ENCODE data around the gene NUP50.

DNA sequence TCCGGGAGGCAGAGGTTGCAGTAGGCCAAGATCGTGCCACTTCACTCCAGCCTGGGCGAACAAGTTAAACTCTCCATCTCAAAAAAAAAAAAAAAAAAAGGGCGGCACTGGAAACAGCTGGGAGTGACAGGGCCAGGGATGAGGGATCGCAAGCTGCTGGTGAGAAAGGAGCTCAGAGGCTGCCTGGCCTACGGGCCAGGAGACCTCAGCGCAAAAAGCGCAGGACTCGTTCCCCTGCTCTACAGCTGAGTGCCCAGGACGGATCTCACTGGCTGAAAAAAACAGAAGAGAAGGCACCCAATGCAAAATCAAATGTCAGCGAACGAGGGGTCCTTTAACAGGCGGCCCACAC lies 650 bp upstream of the NUP50 start:
- no peak for TF ChIP-seq POLR2AphosphoS5 (IDR thresholded peaks at IDR 0.05; ENCODE audit: low read depth, low read length)
- no peak for TF ChIP-seq TAF1 (IDR thresholded peaks at IDR 0.05; ENCODE audit: borderline replicate concordance, insufficient read depth, low read length)
- no peak for TF ChIP-seq SIN3A (IDR thresholded peaks at IDR 0.05; ENCODE audit: borderline replicate concordance, insufficient read depth, low read length)
- TF ChIP-seq, protein P1, sequence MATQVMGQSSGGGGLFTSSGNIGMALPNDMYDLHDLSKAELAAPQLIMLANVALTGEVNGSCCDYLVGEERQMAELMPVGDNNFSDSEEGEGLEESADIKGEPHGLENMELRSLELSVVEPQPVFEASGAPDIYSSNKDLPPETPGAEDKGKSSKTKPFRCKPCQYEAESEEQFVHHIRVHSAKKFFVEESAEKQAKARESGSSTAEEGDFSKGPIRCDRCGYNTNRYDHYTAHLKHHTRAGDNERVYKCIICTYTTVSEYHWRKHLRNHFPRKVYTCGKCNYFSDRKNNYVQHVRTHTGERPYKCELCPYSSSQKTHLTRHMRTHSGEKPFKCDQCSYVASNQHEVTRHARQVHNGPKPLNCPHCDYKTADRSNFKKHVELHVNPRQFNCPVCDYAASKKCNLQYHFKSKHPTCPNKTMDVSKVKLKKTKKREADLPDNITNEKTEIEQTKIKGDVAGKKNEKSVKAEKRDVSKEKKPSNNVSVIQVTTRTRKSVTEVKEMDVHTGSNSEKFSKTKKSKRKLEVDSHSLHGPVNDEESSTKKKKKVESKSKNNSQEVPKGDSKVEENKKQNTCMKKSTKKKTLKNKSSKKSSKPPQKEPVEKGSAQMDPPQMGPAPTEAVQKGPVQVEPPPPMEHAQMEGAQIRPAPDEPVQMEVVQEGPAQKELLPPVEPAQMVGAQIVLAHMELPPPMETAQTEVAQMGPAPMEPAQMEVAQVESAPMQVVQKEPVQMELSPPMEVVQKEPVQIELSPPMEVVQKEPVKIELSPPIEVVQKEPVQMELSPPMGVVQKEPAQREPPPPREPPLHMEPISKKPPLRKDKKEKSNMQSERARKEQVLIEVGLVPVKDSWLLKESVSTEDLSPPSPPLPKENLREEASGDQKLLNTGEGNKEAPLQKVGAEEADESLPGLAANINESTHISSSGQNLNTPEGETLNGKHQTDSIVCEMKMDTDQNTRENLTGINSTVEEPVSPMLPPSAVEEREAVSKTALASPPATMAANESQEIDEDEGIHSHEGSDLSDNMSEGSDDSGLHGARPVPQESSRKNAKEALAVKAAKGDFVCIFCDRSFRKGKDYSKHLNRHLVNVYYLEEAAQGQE (IDR thresholded peaks at IDR 0.05; ENCODE audit: insufficient read depth in 1 of 2, low read depth in 2 of 2, low read length in 2 of 2) = no peak
